Measurements from ENCODE around the gene BDH2. TPM values are rescaled to one million over a fixed set of nuclear protein-coding genes. Genes with fewer than 3 reads are reported as not detected.

The BDH2 gene
- total RNA-seq, 1 donor from 2014 or later: 89.9 TPM

DNA sequence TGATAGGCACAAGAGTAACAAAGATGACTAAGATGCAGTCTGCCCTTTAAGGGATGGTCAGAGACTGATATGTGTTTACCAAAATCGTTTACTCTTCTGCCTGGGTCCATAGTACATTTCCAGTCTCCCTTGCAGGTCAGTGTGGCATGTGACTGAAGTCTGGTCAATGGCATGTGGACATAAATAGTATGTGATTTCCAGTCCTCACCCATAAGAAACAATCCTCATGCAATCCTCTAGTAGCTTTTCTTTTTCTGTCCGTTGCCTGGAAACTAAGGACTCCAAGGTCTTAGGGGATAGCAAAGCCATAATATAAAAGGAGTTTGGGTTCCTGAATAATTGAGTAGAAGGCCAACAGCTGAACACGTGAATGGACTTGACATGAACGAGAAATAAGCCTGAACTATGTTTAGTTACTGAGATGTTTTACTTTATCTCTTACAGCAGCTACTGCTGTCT is 24.2 kb downstream of the BDH2 start:
- peak overlapping the region; percentile 84 for H3K4me3 Mint-ChIP-seq (ENCODE audit: low read depth)
- H3K27ac Mint-ChIP-seq: no peak overlapping the region
- peaks cover 10% of the 10 kb centered on the region for H3K36me3 Mint-ChIP-seq (ENCODE audit: insufficient read depth)
- no peak for DNase-seq (ENCODE audit: low spot score, unreplicated experiment)
- no peaks in the 10 kb centered on the region for H3K9me3 Mint-ChIP-seq (ENCODE audit: low read depth)
- peaks cover 28% of the 10 kb centered on the region for H3K27me3 Mint-ChIP-seq
- peaks cover 9% of the 10 kb centered on the region for H3K4me1 Mint-ChIP-seq (ENCODE audit: low read depth)
- TF ChIP-seq, protein P1, sequence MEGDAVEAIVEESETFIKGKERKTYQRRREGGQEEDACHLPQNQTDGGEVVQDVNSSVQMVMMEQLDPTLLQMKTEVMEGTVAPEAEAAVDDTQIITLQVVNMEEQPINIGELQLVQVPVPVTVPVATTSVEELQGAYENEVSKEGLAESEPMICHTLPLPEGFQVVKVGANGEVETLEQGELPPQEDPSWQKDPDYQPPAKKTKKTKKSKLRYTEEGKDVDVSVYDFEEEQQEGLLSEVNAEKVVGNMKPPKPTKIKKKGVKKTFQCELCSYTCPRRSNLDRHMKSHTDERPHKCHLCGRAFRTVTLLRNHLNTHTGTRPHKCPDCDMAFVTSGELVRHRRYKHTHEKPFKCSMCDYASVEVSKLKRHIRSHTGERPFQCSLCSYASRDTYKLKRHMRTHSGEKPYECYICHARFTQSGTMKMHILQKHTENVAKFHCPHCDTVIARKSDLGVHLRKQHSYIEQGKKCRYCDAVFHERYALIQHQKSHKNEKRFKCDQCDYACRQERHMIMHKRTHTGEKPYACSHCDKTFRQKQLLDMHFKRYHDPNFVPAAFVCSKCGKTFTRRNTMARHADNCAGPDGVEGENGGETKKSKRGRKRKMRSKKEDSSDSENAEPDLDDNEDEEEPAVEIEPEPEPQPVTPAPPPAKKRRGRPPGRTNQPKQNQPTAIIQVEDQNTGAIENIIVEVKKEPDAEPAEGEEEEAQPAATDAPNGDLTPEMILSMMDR (IDR thresholded peaks at IDR 0.05; ENCODE audit: unreplicated experiment): no peak

DNA sequence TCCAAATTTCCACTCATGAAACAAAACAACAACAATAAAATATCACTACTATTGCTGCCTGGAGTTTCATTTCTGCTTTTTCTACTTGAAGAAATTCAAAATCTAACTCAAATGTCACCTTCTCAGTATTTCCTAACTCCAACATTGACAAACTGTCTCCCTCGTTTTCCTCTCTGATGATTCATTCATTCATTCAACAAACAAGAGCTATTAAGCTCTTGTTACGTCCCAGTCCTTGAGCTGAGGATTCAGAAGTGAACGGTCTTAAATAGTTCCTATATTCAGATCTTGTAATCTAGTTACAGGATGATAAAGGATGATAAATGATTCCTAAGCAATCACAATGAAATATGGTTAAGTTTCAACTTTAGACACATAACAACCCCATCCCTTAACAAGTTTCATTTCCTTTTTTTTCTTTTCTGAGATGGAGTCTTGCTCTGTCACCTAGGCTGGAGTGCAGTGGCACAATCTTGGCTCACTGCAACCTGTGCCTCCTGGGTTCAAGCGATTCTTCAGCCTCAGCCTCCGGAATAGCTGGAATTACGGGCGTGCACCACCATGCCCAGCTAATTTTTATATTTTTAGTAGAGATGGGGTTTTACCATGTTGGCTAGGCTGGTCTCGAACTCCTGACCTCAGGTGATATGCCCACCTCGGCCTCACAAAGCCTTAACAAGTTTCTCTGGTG is 24.7 kb downstream of the BDH2 start:
- H3K4me3 Mint-ChIP-seq (ENCODE audit: low read depth): no peak overlapping the region
- no peak overlapping the region for H3K27ac Mint-ChIP-seq
- no peaks in the 10 kb centered on the region for H3K9me3 Mint-ChIP-seq (ENCODE audit: low read depth)
- TF ChIP-seq, protein P1 (IDR thresholded peaks at IDR 0.05; ENCODE audit: unreplicated experiment): no peak
- no peak for DNase-seq (ENCODE audit: low spot score, unreplicated experiment)
- peaks cover 9% of the 10 kb centered on the region for H3K4me1 Mint-ChIP-seq (ENCODE audit: low read depth)
- H3K27me3 Mint-ChIP-seq: peaks cover 28% of the 10 kb centered on the region
- H3K36me3 Mint-ChIP-seq (ENCODE audit: insufficient read depth): peaks cover 10% of the 10 kb centered on the region

DNA sequence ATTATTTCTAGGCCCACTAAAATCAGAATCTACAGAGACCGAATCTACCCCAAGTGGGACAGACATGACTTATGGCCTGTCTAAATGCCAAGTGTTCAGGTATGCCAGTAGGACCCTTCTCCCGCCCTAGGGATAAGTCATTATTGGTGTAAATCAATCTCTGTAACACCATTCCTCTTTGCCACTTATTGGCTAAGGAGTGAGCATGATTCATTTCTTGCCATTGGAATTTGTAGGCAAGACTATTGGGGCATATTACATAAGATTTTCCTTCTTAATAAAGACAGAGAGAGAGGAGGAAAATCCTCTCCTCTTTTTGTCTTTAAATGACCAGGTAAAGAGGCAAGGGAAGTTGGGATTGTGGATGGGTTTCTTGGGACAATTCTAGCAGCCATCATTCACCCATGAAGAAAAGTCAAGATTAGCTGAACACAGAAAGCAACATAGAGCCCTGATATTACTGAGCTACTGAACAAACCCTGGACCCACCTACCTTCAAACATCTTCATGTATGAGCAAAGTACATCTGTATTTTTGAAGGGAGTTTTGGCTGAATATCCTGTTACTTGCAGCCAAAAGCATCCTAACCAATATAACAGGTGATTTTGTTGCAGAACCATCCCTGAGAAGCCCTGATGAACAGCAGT is 25.7 kb downstream of the BDH2 start:
- Mint-ChIP-seq H3K27me3 (peaks cover 28% of the 10 kb centered on the region), H3K4me1 (ENCODE audit: low read depth) (peaks cover 9% of the 10 kb centered on the region), H3K36me3 (ENCODE audit: insufficient read depth) (peaks cover 5% of the 10 kb centered on the region), H3K4me3 (ENCODE audit: low read depth) (no peak overlapping the region), H3K27ac (no peak overlapping the region), H3K9me3 (ENCODE audit: low read depth) (no peaks in the 10 kb centered on the region)
- TF ChIP-seq, protein P1 (IDR thresholded peaks at IDR 0.05; ENCODE audit: unreplicated experiment): no peak
- DNase-seq (ENCODE audit: low spot score, unreplicated experiment): no peak

DNA sequence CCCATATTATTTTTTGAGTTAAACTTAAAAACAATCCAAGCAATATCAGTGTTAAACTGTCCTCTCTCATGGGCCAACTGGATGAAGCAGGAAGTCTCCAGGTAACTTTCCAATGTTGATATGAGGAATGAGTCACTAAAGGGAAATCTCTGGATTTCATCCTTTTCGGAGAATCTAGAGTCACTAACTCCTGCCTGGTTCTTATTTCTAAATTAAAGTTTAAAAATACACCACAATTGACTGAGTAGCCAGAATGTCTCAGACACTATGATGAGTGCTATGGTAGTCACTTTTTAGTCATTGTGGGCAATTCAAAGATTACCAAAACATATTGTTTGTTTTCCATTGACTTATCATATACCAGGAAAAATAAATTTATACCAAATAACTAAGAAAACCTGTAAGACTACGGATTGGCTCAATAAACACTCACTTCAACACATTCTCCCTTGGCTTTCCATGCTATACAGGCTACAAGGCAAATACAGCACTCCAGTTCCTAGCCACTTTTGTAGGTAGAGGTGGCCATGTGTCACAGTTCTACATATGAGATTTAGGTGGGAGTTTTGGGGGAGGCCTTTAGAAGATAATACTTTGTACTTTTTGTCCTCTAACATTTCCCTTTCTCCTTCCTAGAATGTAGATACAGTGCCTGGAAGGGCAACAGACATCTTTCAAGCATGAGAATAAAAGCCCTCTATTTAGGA is 31.6 kb downstream of the BDH2 start:
- Mint-ChIP-seq H3K27ac (no peak overlapping the region), H3K27me3 (no peaks in the 10 kb centered on the region), H3K4me3 (ENCODE audit: low read depth) (no peak overlapping the region), H3K36me3 (ENCODE audit: insufficient read depth) (no peaks in the 10 kb centered on the region), H3K9me3 (ENCODE audit: low read depth) (no peaks in the 10 kb centered on the region), H3K4me1 (ENCODE audit: low read depth) (no peaks in the 10 kb centered on the region)
- no peak for DNase-seq (ENCODE audit: low spot score, unreplicated experiment)
- TF ChIP-seq, protein P1 (IDR thresholded peaks at IDR 0.05; ENCODE audit: unreplicated experiment): no peak

DNA sequence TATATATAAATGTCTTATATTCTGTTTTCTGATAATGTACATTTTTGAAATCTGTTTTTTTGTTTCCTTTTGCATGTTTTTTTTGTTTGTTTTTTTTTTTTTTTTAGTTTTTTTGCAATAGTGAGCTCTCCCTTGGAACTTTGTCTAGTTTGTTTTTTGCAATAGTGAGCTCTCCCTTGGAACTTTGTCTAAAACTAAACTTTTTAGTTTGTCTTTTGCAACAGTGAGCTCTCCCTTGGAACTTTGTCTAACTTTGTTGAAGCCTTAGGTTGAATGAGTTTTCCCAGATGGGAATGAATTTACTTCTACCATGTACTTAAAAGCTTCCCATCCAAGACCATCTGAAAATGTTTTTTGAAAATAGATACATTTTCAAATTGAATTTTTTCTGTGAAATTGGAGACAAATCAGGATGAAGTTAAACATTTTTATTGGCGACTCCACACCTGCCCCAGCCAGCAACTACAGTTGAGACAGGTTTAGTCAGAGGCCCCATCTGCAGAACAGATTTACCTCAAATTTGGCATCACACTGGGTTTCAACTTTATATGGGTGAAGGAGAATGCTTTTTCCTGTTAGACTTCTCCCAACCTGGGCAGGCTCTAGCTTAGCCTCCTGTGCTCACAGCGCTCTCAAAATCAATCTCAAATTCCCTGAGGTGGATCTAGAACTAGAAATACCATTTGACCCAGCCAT is 39.0 kb downstream of the BDH2 start:
- no peaks in the 10 kb centered on the region for H3K27me3 Mint-ChIP-seq
- TF ChIP-seq, protein P1 (IDR thresholded peaks at IDR 0.05; ENCODE audit: unreplicated experiment): no peak
- H3K4me3 Mint-ChIP-seq (ENCODE audit: low read depth): no peak overlapping the region
- no peak for DNase-seq (ENCODE audit: low spot score, unreplicated experiment)
- no peaks in the 10 kb centered on the region for H3K9me3 Mint-ChIP-seq (ENCODE audit: low read depth)
- H3K4me1 Mint-ChIP-seq (ENCODE audit: low read depth): no peaks in the 10 kb centered on the region
- no peaks in the 10 kb centered on the region for H3K36me3 Mint-ChIP-seq (ENCODE audit: insufficient read depth)
- H3K27ac Mint-ChIP-seq: no peak overlapping the region
